ENCODE measurements around the gene PRDM15.

Gene PRDM15

GRCh38 chr21:41863439-41863740, 15.8 kb downstream of the PRDM15 start:
- DNase-seq = no peak

GRCh38 chr21:41861987-41862386, 17.2 kb downstream of the PRDM15 start:
- no peak for DNase-seq

GRCh38 chr21:41861255-41861654, 17.9 kb downstream of the PRDM15 start:
- no peak for DNase-seq

DNA sequence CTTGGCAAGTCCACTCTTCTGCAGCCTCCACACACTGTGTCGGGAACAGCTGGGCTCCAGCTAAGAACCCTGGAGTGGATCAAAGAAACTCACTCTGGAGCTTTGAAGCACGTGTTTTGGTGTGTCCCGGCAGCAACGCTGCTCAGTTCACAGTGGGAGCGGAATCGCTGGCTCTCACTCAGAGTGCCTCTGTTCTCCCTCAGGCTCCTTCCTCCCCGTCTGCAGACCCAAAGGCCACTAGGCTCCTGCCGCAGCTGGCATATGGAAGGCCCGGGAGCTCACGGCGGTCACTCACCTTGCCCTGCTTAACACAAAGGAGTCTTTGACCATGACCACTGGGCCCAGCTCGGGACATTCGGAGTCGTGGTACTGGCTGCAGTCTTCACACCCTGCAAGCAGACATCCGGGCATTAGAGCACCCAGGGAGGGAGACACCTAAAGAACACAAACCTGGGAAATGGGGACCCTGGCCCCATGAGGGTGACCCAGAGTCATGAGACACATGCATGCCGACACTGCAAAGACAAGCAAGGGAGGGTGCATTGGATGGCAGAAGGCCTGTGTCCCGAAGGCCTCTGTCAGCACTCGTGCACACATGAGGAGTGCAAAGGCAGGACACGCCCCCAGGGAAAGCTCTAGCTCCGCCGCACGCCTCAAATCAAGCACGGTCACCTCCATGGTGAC, 19.7 kb downstream of the PRDM15 start:
- no peak for DNase-seq

GRCh38 chr21:41858466-41859296, 20.5 kb downstream of the PRDM15 start:
- no peak for DNase-seq

- no peak for DNase-seq
These were observed 21.3 kb downstream of the PRDM15 start for GRCh38 chr21:41857771-41858300.

DNA sequence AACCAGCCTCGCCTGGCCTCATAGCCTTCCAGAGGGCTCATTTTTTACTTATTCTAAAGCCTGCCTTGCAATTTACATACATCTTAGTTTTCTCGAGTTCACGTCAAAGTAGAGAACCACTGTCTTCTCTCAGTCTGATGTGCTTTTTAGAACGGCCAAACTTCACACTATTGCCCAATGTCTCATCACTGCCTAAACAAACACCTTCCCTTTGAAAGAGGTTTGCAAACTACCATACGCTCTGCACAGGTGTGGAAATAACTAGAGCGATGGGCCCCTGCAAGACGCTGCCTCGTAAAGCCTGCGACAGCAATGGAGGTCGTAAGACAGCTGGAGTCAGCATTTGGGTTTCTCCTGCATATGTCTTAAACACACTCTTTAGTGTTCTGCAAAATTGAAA, 22.6 kb downstream of the PRDM15 start:
- no peak for DNase-seq

DNA sequence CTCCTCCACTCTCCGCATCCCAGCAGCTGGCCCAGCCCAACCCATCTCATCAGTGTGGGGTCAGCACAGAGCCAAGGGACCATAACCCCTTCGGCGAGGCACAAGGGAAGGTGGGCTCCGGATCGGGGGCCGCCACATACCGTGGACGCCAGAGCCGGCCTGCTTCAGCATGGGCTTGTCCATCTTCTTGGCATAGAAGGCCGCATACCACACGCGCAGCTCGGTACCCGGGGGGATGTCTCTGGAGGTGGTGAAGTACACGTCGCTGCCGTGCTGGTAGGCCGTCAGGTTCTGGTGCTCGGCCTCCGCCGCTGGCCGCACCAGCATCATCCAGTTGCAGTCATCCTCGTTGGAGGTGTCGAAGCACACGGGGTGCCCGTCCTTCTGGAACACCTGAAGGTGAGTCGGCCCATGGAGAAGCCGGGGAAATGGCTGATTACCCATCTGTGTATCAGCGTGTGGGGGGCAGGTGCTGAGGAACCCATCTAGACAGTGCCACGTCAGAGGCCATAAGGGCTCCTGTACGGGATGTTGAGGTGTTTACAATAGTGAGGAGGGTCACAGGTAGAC, 24.6 kb downstream of the PRDM15 start:
- no peak for DNase-seq

- DNase-seq = no peak
These were observed 26.2 kb downstream of the PRDM15 start for GRCh38 chr21:41852929-41853320.

DNA sequence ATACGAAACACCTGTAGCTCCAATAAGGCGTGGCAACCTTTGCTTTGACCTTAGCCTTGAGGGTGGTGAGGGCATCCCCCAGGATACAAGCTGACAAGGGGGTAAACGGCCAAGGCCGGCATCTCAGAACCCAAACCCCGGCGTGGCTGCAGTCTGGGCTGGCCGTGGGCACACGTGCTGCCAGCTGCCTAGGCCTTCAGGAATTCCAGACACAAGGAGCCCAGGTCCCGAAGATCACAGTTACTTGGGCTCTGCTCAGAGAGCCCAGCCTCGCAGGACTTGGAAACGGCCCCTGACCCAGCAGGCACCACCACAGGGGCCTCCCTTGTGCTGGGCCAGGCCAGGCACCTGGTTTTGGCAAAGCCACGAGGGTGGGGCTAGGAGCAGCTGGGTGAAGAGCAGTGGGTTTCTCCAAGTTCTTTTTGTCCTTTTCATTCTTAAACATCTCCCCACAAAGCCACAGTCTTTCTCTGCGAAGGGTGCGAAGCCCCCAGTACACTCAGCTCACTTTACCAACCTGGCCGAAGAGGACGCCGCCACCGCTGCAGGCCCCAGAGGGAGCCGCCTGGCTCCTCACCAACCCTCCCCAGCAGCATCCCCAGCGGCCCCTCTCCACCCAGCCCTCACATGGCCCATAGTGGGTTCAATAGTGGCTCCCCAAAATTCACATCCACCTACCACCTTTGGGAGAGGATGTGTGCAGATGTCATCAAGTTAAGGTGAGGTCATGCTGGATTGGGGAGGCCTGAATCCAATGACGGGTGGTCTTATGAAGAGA, 26.8 kb downstream of the PRDM15 start:
- no peak for DNase-seq

- DNase-seq = no peak
These were observed 27.9 kb downstream of the PRDM15 start for GRCh38 chr21:41851090-41851790.

- no peak for DNase-seq
These were observed 29.1 kb downstream of the PRDM15 start for GRCh38 chr21:41850085-41850484.

GRCh38 chr21:41848958-41849580, 30.1 kb downstream of the PRDM15 start:
- no peak for DNase-seq

- no peak for DNase-seq
These were observed 30.6 kb downstream of the PRDM15 start for GRCh38 chr21:41848533-41848932.

GRCh38 chr21:41847066-41847804, 31.9 kb downstream of the PRDM15 start:
- DNase-seq = no peak

DNA sequence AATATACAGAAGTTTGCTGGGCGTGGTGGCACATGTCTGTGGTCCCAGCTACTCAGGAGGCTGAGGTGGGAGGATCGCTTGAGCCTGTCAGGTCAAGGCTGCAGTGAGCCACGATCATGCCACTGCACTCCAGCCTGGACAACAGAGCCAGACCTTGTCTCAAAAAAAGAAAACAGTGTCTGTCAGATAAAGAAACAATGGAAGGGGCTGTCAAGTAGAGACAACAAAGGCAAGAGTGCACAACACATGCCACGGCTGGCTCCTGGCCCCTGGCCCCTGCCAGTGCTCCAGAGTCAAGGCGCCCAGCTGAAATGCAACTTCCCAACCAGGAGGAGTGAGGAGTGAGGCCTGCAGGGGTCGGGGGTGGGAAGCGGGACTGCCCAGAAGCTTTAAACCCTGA, 32.6 kb downstream of the PRDM15 start:
- DNase-seq = no peak

GRCh38 chr21:41846033-41846317, 33.2 kb downstream of the PRDM15 start:
- no peak for DNase-seq

GRCh38 chr21:41845310-41846032, 33.7 kb downstream of the PRDM15 start:
- no peak for DNase-seq

GRCh38 chr21:41843584-41843983, 35.6 kb downstream of the PRDM15 start:
- no peak for DNase-seq

- no peak for DNase-seq
These were observed 38.3 kb downstream of the PRDM15 start for GRCh38 chr21:41840880-41841279.

All from stimulated activated naive CD4-positive, alpha-beta T cell (primary cell).